Measurements from ENCODE around the gene PRKCD.

PRKCD gene

GRCh38 chr3:53160660-53161449, at the start of gene PRKCD:
PRKCD (plus strand) TSS chr3:53161209; CDS start chr3:53178423, 17,214 bp downstream.
- peak; percentile 77 to 81 for DNase-seq

- DNase-seq = no peak
These were observed 49.2 kb upstream of the PRKCD start for GRCh38 chr3:53111822-53112221.

GRCh38 chr3:53113293-53114010, 47.6 kb upstream of the PRKCD start:
- no peak for DNase-seq

- DNase-seq = peak; percentile 83 to 88
These were observed 47.0 kb upstream of the PRKCD start for GRCh38 chr3:53114011-53114400.

- DNase-seq = peak; percentile 23 to 33
These were observed 46.5 kb upstream of the PRKCD start for GRCh38 chr3:53114412-53115074.

- DNase-seq = no peak
These were observed 44.1 kb upstream of the PRKCD start for GRCh38 chr3:53116956-53117355.

GRCh38 chr3:53120336-53120735, 40.7 kb upstream of the PRKCD start:
- no peak for DNase-seq

GRCh38 chr3:53122255-53122932, 38.6 kb upstream of the PRKCD start:
- DNase-seq = no peak

- no peak for DNase-seq
These were observed 38.1 kb upstream of the PRKCD start for GRCh38 chr3:53122933-53123305.

GRCh38 chr3:53123510-53123909, 37.5 kb upstream of the PRKCD start:
- no peak for DNase-seq

GRCh38 chr3:53123953-53124352, 37.1 kb upstream of the PRKCD start:
- no peak for DNase-seq

- DNase-seq = no peak
These were observed 34.4 kb upstream of the PRKCD start for GRCh38 chr3:53126601-53127000.

- DNase-seq = no peak
These were observed 31.7 kb upstream of the PRKCD start for GRCh38 chr3:53129344-53129743.

- peak; percentile 99 for DNase-seq
These were observed 30.6 kb upstream of the PRKCD start, which contains the start of gene RFT1 for GRCh38 chr3:53130179-53131061. RFT1 (minus strand) TSS chr3:53130435; CDS start chr3:53130400, 35 bp downstream.

GRCh38 chr3:53131096-53131495, 29.9 kb upstream of the PRKCD start:
- DNase-seq = no peak

GRCh38 chr3:53132347-53132746, 28.7 kb upstream of the PRKCD start:
- DNase-seq = no peak

GRCh38 chr3:53134631-53135232, 26.3 kb upstream of the PRKCD start:
- DNase-seq = peak; percentile 70 to 76

- no peak for DNase-seq
These were observed 23.8 kb upstream of the PRKCD start for GRCh38 chr3:53137221-53137620.

- no peak for DNase-seq
These were observed 23.1 kb upstream of the PRKCD start for GRCh38 chr3:53137835-53138446.

- no peak for DNase-seq
These were observed 20.8 kb upstream of the PRKCD start for GRCh38 chr3:53139906-53140846.
